GM10266 (cell line): ENCODE data around the gene ALDH2.

Experiments
- DNase-seq: peaks from one replicate; pipeline ENCODE4 v3.0.0; 2012; ENCODE audit errors: extremely low spot score
- CTCF ChIP-seq: IDR thresholded peaks from 2 replicates; pipeline ENCODE4 v1.5.1; 2012; ENCODE audit warnings: mild to moderate bottlenecking, low read depth; ENCODE audit not compliant: control insufficient read depth, insufficient read depth; ENCODE audit errors: missing control alignments

ALDH2 gene

GRCh38 chr12:111741235-111741812 lies 25.4 kb upstream of the ALDH2 start:
- TF ChIP-seq CTCF: no peak
- DNase-seq: no peak

- no peak for DNase-seq
- TF ChIP-seq CTCF: no peak
These were observed 21.5 kb upstream of the ALDH2 start for GRCh38 chr12:111745211-111745610.

- no peak for DNase-seq
- no peak for TF ChIP-seq CTCF
These were observed 19.4 kb upstream of the ALDH2 start for GRCh38 chr12:111747333-111747732.

- no peak for DNase-seq
- no peak for TF ChIP-seq CTCF
These were observed 18.5 kb upstream of the ALDH2 start for GRCh38 chr12:111748151-111748672.

- no peak for TF ChIP-seq CTCF
- DNase-seq: no peak
These were observed 17.9 kb upstream of the ALDH2 start for GRCh38 chr12:111748867-111749266.

- TF ChIP-seq CTCF: no peak
- no peak for DNase-seq
These were observed 17.3 kb upstream of the ALDH2 start for GRCh38 chr12:111749391-111749790.

GRCh38 chr12:111753144-111753881 lies 13.4 kb upstream of the ALDH2 start:
- TF ChIP-seq CTCF: peak; percentile 70
- DNase-seq: peak; percentile 63
